ENCODE data around the gene LRRC63.
"Not testable (repeated sequence)": the region's sequence is repeated elsewhere in the genome, so short reads cannot be mapped to it uniquely, and the experiment has no call there.

LRRC63 gene

GRCh38 chr13:46265292-46265691 is 53.6 kb downstream of the LRRC63 start:
- no peak for DNase-seq (ENCODE audit: low spot score)

DNA sequence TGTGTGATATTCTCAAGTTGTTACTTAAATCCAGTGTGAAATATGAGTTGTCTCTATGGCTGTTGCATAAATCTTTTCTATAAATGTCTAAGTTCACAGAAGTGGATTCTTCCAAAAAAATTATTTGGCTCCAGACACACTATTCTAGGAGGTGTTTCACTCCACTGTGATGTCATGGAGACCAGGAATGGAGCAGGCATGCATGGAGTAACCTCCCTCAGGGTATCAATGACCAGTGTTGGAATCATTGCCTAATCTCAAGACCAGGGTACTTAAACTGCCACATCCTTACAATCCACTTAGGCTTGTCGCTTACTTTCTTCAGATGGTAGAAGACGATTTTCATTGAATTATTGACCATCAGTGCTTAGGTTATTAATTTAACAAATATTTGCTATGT is 55.4 kb downstream of the LRRC63 start:
- no peak for DNase-seq (ENCODE audit: low spot score)

DNA sequence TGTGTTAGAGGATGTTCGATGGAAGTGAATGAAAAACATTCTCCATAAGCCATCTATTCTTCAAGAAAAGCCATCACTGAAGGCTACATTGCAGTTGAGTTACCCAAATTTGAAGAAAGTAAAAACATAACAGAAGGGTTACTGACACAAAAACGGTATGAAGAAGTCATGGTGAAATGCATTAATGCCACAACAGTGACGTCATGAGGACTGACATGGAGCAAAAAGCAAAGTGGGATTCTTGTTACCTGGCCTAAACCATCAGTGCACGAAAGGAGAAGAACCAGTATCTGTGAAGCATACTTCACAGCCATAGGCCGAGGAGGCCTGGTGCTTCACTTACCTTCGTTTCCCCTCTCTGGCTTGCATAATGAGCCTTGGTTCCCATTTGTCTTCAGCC is 58.7 kb downstream of the LRRC63 start:
- no peak for DNase-seq (ENCODE audit: low spot score)

DNA sequence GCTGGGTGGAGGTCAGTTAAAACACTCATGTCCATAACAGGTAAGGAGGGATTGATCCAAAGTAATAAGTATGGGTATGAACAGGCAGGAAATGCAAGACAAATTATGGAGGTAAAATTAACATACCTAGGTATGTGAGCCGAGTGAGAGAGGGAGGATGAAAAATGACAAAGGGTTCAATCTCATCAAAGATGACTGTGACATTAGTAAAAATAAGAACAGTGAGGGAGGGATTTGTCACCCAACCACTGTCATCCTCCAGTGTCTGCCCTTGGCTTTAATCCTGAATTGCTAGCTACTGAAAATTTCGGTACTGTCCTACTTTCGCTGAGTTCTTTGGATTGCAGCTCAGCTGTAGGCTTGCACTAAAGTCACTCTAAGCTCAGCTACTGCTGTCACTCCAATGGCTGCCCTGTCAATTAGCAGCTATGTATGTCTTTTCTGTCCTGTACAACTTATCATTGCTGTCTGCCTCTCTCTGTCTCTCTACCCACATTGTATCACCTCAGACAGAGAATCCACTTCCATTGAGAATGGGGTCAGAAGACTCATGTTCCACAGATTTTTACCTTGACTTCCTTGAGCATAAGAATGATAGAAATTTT is 62.5 kb downstream of the LRRC63 start:
- DNase-seq (ENCODE audit: low spot score) = no peak

GRCh38 chr13:46278474-46278873 is 66.7 kb downstream of the LRRC63 start:
- DNase-seq (ENCODE audit: low spot score) = peak; percentile 23

GRCh38 chr13:46281779-46282178 is 70.1 kb downstream of the LRRC63 start:
- DNase-seq (ENCODE audit: low spot score) = no peak

GRCh38 chr13:46283912-46284824 is 72.4 kb downstream of the LRRC63 start:
- not testable (repeated sequence) for DNase-seq (ENCODE audit: low spot score)

GRCh38 chr13:46286972-46287371 is 75.2 kb downstream of the LRRC63 start:
- DNase-seq (ENCODE audit: low spot score) = no peak

DNA sequence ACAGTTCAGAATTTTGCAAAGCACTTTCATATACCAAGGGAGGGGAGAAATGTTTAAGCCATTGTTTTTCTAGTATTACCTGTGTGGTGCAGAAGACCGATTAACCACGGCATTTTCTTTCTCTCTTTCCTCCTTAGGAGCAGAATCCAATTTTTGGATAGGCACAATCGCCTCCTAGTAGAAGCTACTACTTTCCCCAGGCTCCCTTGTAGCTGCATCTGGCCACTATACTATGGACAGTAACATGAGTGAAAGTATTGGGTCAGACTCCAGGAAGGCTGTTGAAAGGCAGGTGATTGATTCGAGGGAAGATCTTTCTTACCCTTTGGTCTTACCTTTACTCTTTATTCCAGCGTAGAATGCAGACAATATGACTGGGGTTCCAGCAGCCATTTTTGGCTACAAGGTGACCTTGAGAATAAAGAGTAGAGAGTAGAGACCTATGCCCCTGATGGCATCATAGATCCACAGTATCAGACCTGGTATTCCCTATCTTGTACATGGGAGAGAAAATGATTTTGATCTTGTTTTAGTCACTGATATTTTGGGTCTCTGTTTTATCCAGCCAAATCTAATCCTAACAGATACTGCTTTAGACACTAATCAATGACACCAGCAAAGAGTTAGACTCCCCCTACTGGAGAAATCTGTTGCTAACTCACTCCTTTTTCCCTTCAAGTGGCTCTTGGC is 77.0 kb downstream of the LRRC63 start:
- DNase-seq (ENCODE audit: low spot score) = peak; percentile 49

- DNase-seq (ENCODE audit: low spot score) = no peak
Measured at GRCh38 chr13:46289260-46289955, 77.7 kb downstream of the LRRC63 start.

DNA sequence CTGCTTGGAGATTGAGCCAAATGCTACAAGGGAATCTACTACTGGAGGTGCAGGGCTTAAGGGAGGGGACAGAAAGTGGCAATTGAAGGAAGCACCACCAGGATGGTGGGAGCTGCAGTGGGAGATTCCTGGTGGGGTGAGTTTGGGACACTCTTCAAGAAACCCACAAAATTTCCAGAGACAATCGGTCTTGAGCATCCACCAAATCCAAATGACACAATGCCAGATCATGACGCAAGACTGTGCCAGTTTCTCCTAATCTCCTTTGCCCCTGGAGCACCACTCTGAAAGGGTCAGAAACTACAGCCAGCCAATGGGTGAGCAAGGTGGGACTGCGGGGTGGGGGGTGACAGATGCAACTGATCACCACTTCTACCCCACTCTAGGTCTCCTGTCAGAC is 78.7 kb downstream of the LRRC63 start:
- DNase-seq (ENCODE audit: low spot score) = no peak

DNA sequence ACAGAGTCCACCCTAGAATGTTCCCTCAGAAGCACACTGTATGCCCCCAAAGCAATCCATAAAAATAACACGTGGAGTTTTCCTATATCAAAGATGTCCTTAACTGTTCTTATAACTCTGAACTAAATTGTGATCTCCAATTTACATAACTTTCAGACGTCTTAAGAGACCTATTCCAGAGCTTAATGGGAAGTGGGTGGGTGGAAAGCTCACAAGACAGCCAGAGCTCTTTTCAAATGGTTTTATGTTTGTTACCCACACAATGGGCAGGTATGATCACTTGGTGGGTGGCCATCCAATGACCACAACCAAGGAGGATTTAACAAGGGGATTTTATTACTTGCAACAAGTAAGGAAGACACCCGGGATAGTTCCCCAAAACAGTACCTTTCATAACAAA is 81.7 kb downstream of the LRRC63 start:
- DNase-seq (ENCODE audit: low spot score) = no peak

DNA sequence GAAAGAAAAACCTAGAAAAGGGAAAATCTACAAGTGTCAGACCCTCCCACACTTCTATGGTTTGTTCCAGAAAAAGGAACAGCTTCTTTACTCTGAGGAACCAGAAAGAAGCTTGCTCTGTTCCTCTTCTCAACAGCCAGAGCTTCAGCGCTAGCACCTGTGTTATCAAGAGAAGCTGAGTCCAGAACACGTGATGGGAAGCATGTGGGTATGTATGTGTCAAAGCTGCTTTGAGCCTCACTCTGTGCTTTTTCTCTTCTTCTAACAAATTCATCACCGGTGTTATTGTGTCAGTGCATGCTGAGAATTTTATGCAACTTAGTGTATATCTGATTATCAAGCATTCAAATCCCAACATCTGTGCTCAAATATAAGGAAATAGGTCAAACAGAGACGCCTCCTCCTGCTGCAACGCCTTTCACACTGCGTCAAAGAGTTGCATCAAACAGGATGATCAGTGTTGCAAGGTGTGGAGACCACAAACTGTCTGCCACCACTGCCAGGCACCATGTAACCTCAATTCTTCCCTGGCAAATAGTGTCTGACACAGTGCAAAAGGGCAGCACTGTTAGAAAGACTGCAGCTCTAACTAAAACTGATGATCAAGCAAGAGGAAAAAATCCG is 83.9 kb downstream of the LRRC63 start:
- no peak for DNase-seq (ENCODE audit: low spot score)

DNA sequence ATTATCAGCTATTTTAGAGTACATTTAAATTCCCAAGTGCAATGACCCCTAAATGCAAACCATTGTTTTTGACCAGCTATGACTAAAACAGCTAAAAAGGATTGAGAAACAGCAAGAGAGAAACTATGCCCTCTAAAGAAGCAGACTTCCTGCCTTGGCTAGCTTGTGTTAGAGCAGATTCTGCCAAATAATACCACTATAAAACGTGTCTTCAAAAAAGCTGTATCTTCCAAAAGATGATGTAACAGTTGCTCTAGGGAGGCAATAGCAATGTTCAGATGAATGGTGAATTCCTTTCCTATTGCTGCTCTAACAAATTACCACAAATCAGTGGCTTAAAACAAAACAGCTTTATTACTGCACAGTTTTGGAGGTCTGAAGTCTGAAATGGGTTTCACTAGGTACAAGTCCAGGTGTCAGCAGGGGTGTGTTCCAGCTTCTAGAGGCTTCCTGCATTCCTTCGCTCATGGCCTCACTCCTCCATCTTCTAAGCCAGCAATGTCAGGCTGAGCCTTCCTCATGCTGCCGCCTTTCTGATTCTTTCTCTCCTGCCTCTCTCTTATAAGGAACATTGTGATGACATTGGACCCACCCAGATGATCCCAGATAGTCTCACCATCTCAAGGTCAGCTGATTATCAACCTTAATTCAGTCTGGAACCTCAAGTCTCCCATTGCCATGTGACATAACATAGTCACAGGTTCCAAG is 84.5 kb downstream of the LRRC63 start:
- DNase-seq (ENCODE audit: low spot score) = no peak

DNA sequence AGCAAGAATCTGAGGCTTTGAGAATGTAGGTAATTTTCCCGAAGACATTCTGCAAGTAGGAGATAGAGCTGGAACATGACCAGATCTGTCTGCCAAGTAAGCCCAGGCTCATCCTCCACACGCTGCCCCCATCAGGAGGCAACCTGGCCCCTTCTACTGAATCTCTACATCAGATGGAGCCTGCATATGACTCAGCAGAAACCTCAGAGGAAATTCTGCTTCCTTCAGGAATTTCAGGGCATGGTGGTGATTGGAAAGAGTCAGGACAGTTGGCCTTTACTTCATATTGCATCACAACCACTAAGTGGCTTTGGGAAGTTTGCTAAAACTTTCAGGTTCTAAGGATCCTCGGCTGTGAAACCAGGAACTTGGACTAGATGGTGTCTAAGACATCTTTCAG is 85.2 kb downstream of the LRRC63 start:
- DNase-seq (ENCODE audit: low spot score) = no peak

DNA sequence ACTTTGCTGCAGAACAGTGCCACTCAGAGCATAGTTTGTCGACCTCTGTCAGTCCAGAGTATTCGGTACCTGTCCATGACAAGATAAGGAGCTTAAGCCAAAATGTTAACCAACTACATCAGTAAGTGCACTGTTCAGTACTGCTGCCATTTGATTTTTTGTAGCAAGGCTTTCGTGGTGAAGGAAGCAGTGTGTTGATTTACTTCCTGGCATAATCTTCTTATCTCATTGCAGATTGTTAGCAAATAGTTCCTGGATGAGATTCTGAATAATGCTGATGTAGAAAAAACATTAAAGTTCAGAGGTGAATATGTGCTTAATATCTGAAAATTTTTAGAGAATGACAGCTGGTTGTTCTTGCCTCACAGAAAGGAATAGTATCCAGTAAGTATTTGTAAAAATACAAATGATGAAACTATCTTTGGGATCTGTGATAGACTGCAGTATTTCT is 85.7 kb downstream of the LRRC63 start:
- no peak for DNase-seq (ENCODE audit: low spot score)

DNA sequence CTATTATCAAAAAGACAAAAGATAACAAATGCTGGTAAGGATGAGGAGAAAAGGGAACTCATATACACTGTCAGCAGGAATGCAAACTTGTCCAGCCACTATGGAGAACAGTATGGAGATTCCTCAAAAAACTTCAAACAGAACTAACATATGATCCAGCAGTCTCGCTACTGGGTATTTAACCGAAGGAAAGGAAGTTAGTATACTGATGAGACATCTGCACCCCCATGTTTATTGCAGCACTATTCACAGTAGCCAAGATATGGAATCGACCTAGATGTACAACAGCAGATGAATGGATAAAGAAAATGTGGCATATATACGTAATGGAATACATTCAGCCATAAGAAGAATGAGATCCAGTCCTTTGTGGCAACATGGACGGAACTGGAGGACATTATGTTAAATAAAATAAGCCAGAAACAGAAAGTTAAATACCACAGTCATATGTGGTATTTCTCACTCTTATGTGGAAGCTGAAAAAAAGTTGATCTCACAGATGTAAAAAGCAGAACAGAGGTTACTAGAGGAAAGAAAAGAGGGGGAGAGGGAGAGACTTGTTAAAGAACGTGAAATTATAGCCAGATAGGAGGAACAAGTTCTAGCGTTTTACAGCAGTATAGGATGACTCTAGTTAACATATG is 92.1 kb downstream of the LRRC63 start:
- no peak for DNase-seq (ENCODE audit: low spot score)

DNA sequence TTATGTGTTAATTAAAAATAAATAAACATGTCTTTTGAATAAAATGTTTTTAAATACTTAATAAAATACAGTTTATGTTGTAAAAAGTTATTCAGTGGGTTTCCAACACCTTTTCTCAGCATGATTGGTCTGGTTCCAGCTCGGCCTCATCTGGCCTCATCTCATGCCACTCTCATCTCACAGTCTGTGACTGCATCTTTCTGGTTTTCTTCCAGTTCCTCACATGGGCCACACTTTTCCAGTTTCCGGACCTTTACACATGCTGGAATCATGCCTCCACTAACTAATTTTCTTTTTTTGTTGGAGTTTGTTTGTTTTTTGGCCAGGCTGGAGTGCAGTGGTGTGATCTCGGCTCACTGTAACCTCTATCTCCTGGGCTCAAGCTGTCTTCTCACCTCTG is 92.8 kb downstream of the LRRC63 start:
- DNase-seq (ENCODE audit: low spot score) = no peak

GRCh38 chr13:46307554-46307953 is 95.8 kb downstream of the LRRC63 start:
- no peak for DNase-seq (ENCODE audit: low spot score)

- DNase-seq (ENCODE audit: low spot score) = no peak
Measured at GRCh38 chr13:46310066-46310465, 98.3 kb downstream of the LRRC63 start.

DNA sequence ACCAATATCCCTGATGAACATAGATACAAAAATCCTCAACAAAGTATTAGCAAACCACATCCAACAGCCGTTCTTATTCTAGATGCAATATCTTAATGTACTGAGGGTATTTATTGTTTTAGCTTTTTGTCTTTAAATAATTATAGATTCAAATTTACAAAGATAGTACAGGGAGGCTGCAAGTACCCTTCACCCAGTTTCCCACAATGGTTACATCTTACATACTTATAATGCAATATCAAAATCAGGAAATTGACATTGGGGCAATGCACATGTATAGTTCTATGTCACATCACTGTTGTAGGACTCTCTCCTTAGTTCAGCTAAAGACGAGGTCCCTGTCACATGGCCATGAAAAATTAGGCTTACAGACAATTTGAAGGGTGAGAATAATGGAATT is 99.5 kb downstream of the LRRC63 start:
- no peak for DNase-seq (ENCODE audit: low spot score)

All from iPS-NIHi11 (cell line).